OCI-LY7 (cell line): ENCODE results near the gene HAND2.

Source experiments
- EZH2phosphoT487 ChIP-seq: fragments of 200-600 bp; sonication (generic); IDR thresholded peaks from 2 replicates; pipeline ENCODE4 v1.6.1; 2018; ENCODE audit warnings: low read depth, borderline replicate concordance, mild to moderate bottlenecking, mixed run types, antibody characterized with exemption, low read length, moderate library complexity, mixed read lengths
- TF ChIP-seq, protein P1 (sequence below): fragments of 200-600 bp; sonication (generic); conservative IDR thresholded peaks from 2 replicates; pipeline ENCODE4 v1.5.1; 2014; ENCODE audit warnings: mild to moderate bottlenecking, antibody characterized with exemption, low read length, moderate library complexity, mixed read lengths

DNA sequence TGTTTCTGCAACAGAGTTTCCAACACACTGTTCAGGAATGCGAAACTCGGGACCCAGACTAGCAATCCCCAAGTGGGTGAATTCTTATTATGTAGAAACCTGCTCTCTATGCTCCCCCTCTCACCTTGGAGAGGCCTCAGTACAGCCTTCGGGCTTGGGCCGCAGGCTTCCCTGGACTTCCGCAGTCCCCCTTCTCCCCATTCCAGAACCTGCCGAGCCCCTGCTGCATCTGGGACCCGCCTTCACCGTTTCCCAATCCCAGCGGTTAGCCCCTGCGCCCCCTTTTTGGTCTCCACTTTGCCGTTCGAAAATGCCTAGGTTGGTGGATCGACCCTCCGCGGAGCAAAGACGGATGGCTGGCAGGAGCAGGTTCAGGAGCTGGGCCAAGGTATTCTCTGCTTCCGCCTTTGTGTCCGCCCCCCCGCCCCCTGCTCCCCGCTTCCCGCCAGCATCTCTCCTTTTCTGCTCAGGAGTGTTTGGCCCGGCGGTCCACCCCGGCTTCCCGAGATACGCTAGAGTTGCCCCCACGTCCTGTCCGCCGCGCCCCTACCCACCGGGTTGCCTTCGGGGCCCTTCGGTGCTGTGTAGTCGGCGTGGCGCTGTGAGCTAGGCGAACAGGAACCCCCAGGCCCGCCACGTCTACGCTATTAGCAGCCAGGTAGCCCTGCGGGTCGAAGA, 11.5 kb downstream of the HAND2 start:
- TF ChIP-seq, protein P1, sequence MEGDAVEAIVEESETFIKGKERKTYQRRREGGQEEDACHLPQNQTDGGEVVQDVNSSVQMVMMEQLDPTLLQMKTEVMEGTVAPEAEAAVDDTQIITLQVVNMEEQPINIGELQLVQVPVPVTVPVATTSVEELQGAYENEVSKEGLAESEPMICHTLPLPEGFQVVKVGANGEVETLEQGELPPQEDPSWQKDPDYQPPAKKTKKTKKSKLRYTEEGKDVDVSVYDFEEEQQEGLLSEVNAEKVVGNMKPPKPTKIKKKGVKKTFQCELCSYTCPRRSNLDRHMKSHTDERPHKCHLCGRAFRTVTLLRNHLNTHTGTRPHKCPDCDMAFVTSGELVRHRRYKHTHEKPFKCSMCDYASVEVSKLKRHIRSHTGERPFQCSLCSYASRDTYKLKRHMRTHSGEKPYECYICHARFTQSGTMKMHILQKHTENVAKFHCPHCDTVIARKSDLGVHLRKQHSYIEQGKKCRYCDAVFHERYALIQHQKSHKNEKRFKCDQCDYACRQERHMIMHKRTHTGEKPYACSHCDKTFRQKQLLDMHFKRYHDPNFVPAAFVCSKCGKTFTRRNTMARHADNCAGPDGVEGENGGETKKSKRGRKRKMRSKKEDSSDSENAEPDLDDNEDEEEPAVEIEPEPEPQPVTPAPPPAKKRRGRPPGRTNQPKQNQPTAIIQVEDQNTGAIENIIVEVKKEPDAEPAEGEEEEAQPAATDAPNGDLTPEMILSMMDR = no peak
- TF ChIP-seq EZH2phosphoT487 = no peak
